ENCODE measurements around the gene ZNF275. TPM values are rescaled to one million over a fixed set of nuclear protein-coding genes. Genes with fewer than 3 reads are reported as not detected.

ZNF275 gene
- total and polyA plus RNA-seq, 2 of the 8 experiments (the other 6 are each of a cell fraction or from before 2014, with no cell fraction given) = 8.2 to 9.1 TPM

DNA sequence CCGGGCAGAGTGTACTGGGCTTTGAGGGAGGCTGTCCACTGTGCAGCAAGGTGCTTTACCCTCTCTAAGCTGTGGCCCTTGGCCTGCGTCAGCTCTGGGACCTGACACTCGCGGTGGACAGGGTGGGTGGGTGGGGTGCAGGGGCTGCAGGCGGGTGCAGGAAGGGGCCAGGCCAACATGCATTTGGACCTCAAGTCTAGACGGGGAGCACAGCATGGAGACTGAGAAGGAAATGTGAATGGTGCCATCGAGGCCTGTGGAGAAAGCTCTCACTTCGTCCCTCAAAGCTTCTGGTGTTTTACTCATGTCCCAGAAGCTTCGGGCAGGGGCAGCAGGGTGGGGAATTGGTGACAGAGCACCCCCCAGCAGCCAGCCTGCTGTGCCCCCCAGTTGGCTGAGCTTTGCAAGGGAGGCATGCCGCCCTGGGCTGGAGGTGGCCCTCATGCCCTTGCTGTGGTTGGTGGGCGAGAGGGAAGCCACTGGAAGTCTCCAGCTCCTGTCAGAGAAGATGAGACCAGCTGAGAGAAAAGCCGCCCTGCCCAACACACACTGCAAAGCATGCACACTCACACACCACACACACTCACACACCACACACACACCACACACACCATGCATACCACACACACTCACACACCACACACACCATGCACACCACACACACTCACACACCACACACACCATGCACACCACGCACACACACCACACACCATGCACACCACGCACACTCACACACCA lies 54.9 kb downstream of the ZNF275 start:
- FAIRE-seq (no peak), DNase-seq (ENCODE audit: low read depth in 1 of 2, low spot score in 2 of 2) (no peak)
- Histone ChIP-seq H3K23me2 (ENCODE audit: low read depth, low read length) (peaks cover 29% of the 10 kb centered on the region; the same call in 1 of the 2 replicates), H2BK12ac (ENCODE audit: low read depth, low read length) (no peak overlapping the region), H3K79me1 (ENCODE audit: low read depth, low read length) (no peaks in the 10 kb centered on the region), H3K18ac (ENCODE audit: extremely low read depth, low read length) (no peak overlapping the region), H3K56ac (replicated peaks; ENCODE audit: insufficient read length, low read depth, low read length) (no peak overlapping the region), H2BK15ac (ENCODE audit: low read length) (no peak overlapping the region), H4K91ac (replicated peaks; ENCODE audit: insufficient read length, low read length) (no peak overlapping the region), H3K23ac (ENCODE audit: insufficient read length) (no peak overlapping the region), H3K4me3 (ENCODE audit: extremely low read depth in 1 of 4, insufficient read depth in 2 of 4, low read depth in 3 of 4, low read length in 4 of 4) (no peak overlapping the region), H3K27me3 (replicated peaks in 1 of 4; ENCODE audit: control insufficient read depth in 3 of 4, extremely low read depth in 1 of 4, insufficient read depth in 3 of 4, low read length in 3 of 4) (no peaks in the 10 kb centered on the region; a peak in 1 of 7 replicates), H3K4ac (replicated peaks; ENCODE audit: insufficient read length, low read depth, low read length) (no peak overlapping the region), H3K4me1 (replicated peaks in 1 of 4; ENCODE audit: control insufficient read depth in 3 of 4, insufficient read depth in 4 of 4, low read length in 3 of 4) (no peaks in the 10 kb centered on the region), H3K4me2 (ENCODE audit: insufficient read depth in 1 of 2, low read depth in 2 of 2, low read length in 2 of 2) (no peak overlapping the region), H2AK5ac (ENCODE audit: low read depth, low read length) (no peak overlapping the region), H2AFZ (ENCODE audit: low read length) (no peak overlapping the region), H3K9me3 (ENCODE audit: insufficient read depth in 2 of 2, low read depth in 1 of 2, low read length in 1 of 2) (peaks cover 0 to 15% of the 10 kb centered on the region in 2 experiments; a peak in 1 of 4 replicates), H3K36me3 (ENCODE audit: control insufficient read depth in 2 of 4, insufficient read depth in 4 of 4, low read length in 3 of 4) (no peaks in the 10 kb centered on the region), H3K14ac (ENCODE audit: insufficient read length) (no peak overlapping the region), H3K27ac (ENCODE audit: low read depth, low read length) (no peak overlapping the region), H4K5ac (ENCODE audit: insufficient read length, low read depth, low read length) (no peak overlapping the region), H4K8ac (ENCODE audit: extremely low read depth, insufficient read depth, low read length) (no peak overlapping the region), H3K9ac (replicated peaks in 1 of 4; ENCODE audit: extremely low read depth in 1 of 4, low read depth in 3 of 4, low read length in 3 of 4) (no peak overlapping the region), H3K79me2 (ENCODE audit: control insufficient read depth in 1 of 2, insufficient read depth in 2 of 2, low read length in 2 of 2) (no peaks in the 10 kb centered on the region), H4K20me1 (replicated peaks in 1 of 2; ENCODE audit: control insufficient read depth in 1 of 2, insufficient read depth in 2 of 2, low read length in 2 of 2) (no peaks in the 10 kb centered on the region), H2BK20ac (ENCODE audit: low read length) (no peak overlapping the region), H2BK5ac (ENCODE audit: low read depth, low read length) (no peak overlapping the region), H2BK120ac (replicated peaks; ENCODE audit: low read depth, low read length) (no peak overlapping the region)
- ChIA-PET CTCF (ENCODE audit: partially characterized antibody) (interaction anchor here (1.0 kb wide), 1 partner anchor 10 kb away, joined by 5 read pairs; no protein-coding TSS in a partner anchor), POLR2A (ENCODE audit: partially characterized antibody) (no interaction called here)
- 95% methylated on average over 4 of the region's 14 CpGs; no CpG with 5 or more reads in 1 of the 2 experiments for WGBS, 2 experiments (ENCODE audit: extremely low coverage in 1 of 2, insufficient coverage in 1 of 2, insufficient read length in 1 of 2, insufficient replicate concordance in 2 of 2, low coverage in 1 of 2, low lambda C conversion rate in 2 of 2, missing lambda C conversion rate in 1 of 2)
- TF ChIP-seq CHD1 (IDR thresholded peaks at IDR 0.05; ENCODE audit: low read depth, low read length) (no peak), ASH2L (IDR thresholded peaks at IDR 0.05; ENCODE audit: low read length) (no peak), NANOG (IDR thresholded peaks at IDR 0.05; ENCODE audit: insufficient read depth, low read depth, low read length, poor library complexity, severe bottlenecking) (no peak), RAD21 (IDR thresholded peaks at IDR 0.05 in 1 of 2, conservative IDR thresholded peaks at IDR 0.05 in 1 of 2; ENCODE audit: low read depth in 2 of 2, low read length in 2 of 2) (no peak), JUND (IDR thresholded peaks at IDR 0.05; ENCODE audit: low read length) (no peak), SAP30 (IDR thresholded peaks at IDR 0.05; ENCODE audit: insufficient read depth, insufficient replicate concordance, low read length) (no peak), FOSL1 (IDR thresholded peaks at IDR 0.05; ENCODE audit: insufficient read depth, low read depth, low read length) (no peak), ZNF274 (IDR thresholded peaks at IDR 0.05; ENCODE audit: borderline replicate concordance, extremely low read depth, low read length) (no peak), RXRA (IDR thresholded peaks at IDR 0.05; ENCODE audit: insufficient read depth, low read depth, low read length) (no peak), TEAD4 (IDR thresholded peaks at IDR 0.05; ENCODE audit: low read depth, low read length) (no peak), CREB1 (IDR thresholded peaks at IDR 0.05) (no peak), SRF (IDR thresholded peaks at IDR 0.05; ENCODE audit: low read depth, low read length) (no peak)
- TF ChIP-seq, protein P1, sequence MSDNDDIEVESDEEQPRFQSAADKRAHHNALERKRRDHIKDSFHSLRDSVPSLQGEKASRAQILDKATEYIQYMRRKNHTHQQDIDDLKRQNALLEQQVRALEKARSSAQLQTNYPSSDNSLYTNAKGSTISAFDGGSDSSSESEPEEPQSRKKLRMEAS (IDR thresholded peaks at IDR 0.05) = no peak

All from H1 (cell line).